GM19025 (cell line): ENCODE data around the gene MICB.
"Not testable (repeated sequence)": the region's sequence is repeated elsewhere in the genome, so short reads cannot be mapped to it uniquely, and the experiment has no call there.

ENCODE experiments used
- ATAC-seq: cut with Tn5 transposase; IDR thresholded peaks from one replicate; pipeline ENCODE4 v1.9.1; 2021; ENCODE audit warnings: mild to moderate bottlenecking, low read depth, moderate library complexity; ENCODE audit not compliant: unreplicated experiment

Gene MICB

GRCh38 chr6:31473780-31474761 lies 23.9 kb upstream of the MICB start:
- no peak for ATAC-seq

GRCh38 chr6:31474871-31475286 lies 23.1 kb upstream of the MICB start:
- no peak for ATAC-seq

- ATAC-seq: no peak
Observed at GRCh38 chr6:31476515-31477139, 21.3 kb upstream of the MICB start.

GRCh38 chr6:31477521-31477920 lies 20.4 kb upstream of the MICB start:
- ATAC-seq: no peak

- no peak for ATAC-seq
Observed at GRCh38 chr6:31478186-31478950, 19.6 kb upstream of the MICB start.

GRCh38 chr6:31479151-31479932 lies 18.6 kb upstream of the MICB start:
- ATAC-seq: no peak

GRCh38 chr6:31479933-31480535 lies 17.9 kb upstream of the MICB start:
- ATAC-seq: no peak

- ATAC-seq: no peak
Observed at GRCh38 chr6:31480574-31480973, 17.4 kb upstream of the MICB start.

GRCh38 chr6:31483392-31483791 lies 14.6 kb upstream of the MICB start:
- no peak for ATAC-seq

GRCh38 chr6:31485055-31485454 lies 12.9 kb upstream of the MICB start:
- ATAC-seq: no peak

GRCh38 chr6:31486065-31486837 lies 11.7 kb upstream of the MICB start:
- not testable (repeated sequence) for ATAC-seq

GRCh38 chr6:31487674-31488073 lies 10.3 kb upstream of the MICB start:
- ATAC-seq: not testable (repeated sequence)

GRCh38 chr6:31489086-31489485 lies 8.9 kb upstream of the MICB start:
- no peak for ATAC-seq

- no peak for ATAC-seq
Observed at GRCh38 chr6:31490115-31490873, 7.7 kb upstream of the MICB start.

GRCh38 chr6:31493550-31493874 lies 4.4 kb upstream of the MICB start:
- ATAC-seq: not testable (repeated sequence)

- ATAC-seq: no peak
Observed at GRCh38 chr6:31493875-31494694, 3.9 kb upstream of the MICB start.

- no peak for ATAC-seq
Observed at GRCh38 chr6:31495580-31495979, 2.4 kb upstream of the MICB start.

- ATAC-seq: not testable (repeated sequence)
Observed at GRCh38 chr6:31496826-31497225, 1.1 kb upstream of the MICB start.
